Heart left ventricle (tissue), 13 donors: Measurements from ENCODE around the gene DAB2.

ENCODE experiments used
- CTCF ChIP-seq, 12 donors: fragments of 200-600 bp; sonication (generic) in 4 of 12; IDR thresholded peaks; one replicate each; pipeline versions ENCODE4 v1.5.0 to v1.8.0; 2018 to 2022; ENCODE audit warnings: antibody characterized with exemption in 12 of 12, mild to moderate bottlenecking in 5 of 12
- POLR2A ChIP-seq, 2 donors: fragments of 450-650 bp; IDR thresholded peaks; one replicate each; pipeline ENCODE4 v1.6.1; 2017; ENCODE audit warnings: antibody characterized with exemption in 2 of 2, mild to moderate bottlenecking in 2 of 2, moderate library complexity in 2 of 2
- donor health status: ischemic (EF 13 %, LVEDD 7.1; RV severe dilation, severe dysfunction).
- donor health status: DM: no; HTN: yes; CAD: no.
- donor health status: DM: no; HTN: no; CAD: no.
- donor health status: ischemic (EF 25% LVEDD 6.9; RV normal size, moderate dysfunction).
- donor health status: ischemic (EF 25% LVEDD 5.7; RV mildly dilated, moderate dysfunction).
- donor health status: ischemic (EF 35%, LVEDD 5.7; RV mildly dilated, moderate dysfunction).
- donor health status: nonischemic (EF 11% LVEDD 7.7; RV severe dilation, severe dysfunction).
- donor health status: DM: yes; HTN: yes; CAD: no.
- donor health status: PGD.
- donor health status: ischemic (EF 29% LVEDD 5.4; RV normal size, mild dysfunction).
- donor health status: nonischemic (EF 23%, LVEDD 6.1; RV moderate dilation, normal function).

GRCh38 chr5:39381376-39381775, 43.4 kb downstream of the DAB2 start:
- TF ChIP-seq POLR2A (IDR thresholded peaks at IDR 0.05) = no peak
- TF ChIP-seq CTCF (IDR thresholded peaks at IDR 0.05) = no peak
